Osteoblast (primary cell): Measurements from ENCODE around the gene IGLL5. TPM values are rescaled to one million over a fixed set of nuclear protein-coding genes. Genes with fewer than 3 reads are reported as not detected.

Source experiments
- DNase-seq: peaks from one replicate; pipeline ENCODE4 v3.0.0; 2011; ENCODE audit warnings: low spot score, mixed read lengths; ENCODE audit not compliant: insufficient read length; ENCODE audit errors: missing footprints
- H2AFZ ChIP-seq: 2 replicates; pipeline ENCODE4 v1.6.0; 2011; ENCODE audit warnings: mild to moderate bottlenecking, low read length
- H3K27ac ChIP-seq: 2 replicates; pipeline ENCODE4 v1.5.1; 2011; ENCODE audit warnings: mild to moderate bottlenecking, low read depth, low read length, moderate library complexity
- H3K27me3 ChIP-seq: 2 replicates; pipeline ENCODE4 v1.6.0; 2012; ENCODE audit warnings: mild to moderate bottlenecking, control low read depth, inconsistent platforms, low read length, moderate library complexity; ENCODE audit not compliant: insufficient read depth
- H3K36me3 ChIP-seq: 2 replicates; pipeline ENCODE4 v1.5.1; 2011; ENCODE audit warnings: mild to moderate bottlenecking, low read length, control low read depth, moderate library complexity; ENCODE audit not compliant: insufficient read depth
- H3K4me1 ChIP-seq: 2 replicates; pipeline ENCODE4 v1.5.1; 2011; ENCODE audit warnings: mild to moderate bottlenecking, low read length, control low read depth, moderate library complexity; ENCODE audit not compliant: insufficient read depth
- H3K4me2 ChIP-seq: 2 replicates; pipeline ENCODE4 v1.6.0; 2011; ENCODE audit warnings: mild to moderate bottlenecking, low read length; ENCODE audit not compliant: insufficient read depth
- H3K4me3 ChIP-seq: fragments of 200-600 bp; sonication (generic); 3 replicates; pipeline ENCODE4 v1.5.1; 2012; ENCODE audit warnings: mild to moderate bottlenecking, low read length, inconsistent platforms; ENCODE audit not compliant: insufficient read depth
- H3K79me2 ChIP-seq: 2 replicates; pipeline ENCODE4 v1.6.0; 2012; ENCODE audit warnings: mild to moderate bottlenecking, low read length, control low read depth, inconsistent platforms; ENCODE audit not compliant: insufficient read depth
- H3K9me3 ChIP-seq: 2 replicates; pipeline ENCODE4 v1.5.1; 2011; ENCODE audit warnings: low read depth, low read length, control low read depth
- H4K20me1 ChIP-seq: 2 replicates; pipeline ENCODE4 v1.6.0; 2012; ENCODE audit warnings: mild to moderate bottlenecking, low read length, control low read depth; ENCODE audit not compliant: insufficient read depth
- CTCF ChIP-seq: IDR thresholded peaks from 2 replicates; pipeline ENCODE4 v1.5.1; 2011; ENCODE audit warnings: mild to moderate bottlenecking, low read depth, low read length, moderate library complexity; ENCODE audit errors: extremely low read depth
- total RNA-seq: library from RNA; depleted of rRNA; stranded (reverse); fragments of >200 nt; gene quantifications from 2 replicates; pipeline ENCODE4 v1.2.3, GENCODE V29; 2012

The IGLL5 gene
- total RNA-seq, 1 donor: not detected

DNA sequence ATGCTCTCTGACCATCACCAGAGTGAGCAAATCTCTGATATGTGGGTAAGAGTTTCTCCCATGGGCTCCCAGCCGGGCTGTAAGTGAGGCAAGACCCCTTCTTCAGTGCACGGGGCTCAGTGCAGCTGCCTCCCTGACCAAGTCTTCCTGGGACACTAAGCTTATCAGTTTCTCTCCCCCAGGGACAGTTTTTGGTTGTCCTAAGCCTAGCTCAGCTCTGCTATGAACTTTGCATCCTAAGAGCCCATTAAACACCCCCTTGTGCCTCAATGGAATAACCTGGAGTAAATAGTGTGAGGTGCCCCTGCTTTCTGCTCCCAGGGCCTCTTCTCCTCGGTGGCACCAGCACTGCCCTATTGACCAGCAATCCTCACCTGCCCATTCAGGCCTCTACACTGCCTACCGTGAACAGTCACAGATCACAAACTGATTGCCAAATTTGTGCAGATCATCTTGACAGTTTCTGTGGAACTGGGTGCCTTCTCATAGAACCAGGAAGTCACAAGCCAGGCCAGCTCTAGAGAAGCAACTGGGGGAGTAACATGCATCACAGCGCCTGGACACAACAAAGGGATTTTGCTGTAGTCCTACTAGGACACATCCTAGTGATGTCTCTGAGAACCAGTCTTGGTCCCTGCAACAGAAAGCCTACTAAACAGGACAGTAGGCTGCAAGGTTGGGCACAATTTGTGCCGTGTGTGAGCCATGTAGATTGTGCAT, 19.5 kb upstream of the IGLL5 start:
- Histone ChIP-seq H3K27me3 (no peaks in the 10 kb centered on the region), H3K27ac (no peak overlapping the region), H3K79me2 (no peaks in the 10 kb centered on the region), H3K4me1 (no peaks in the 10 kb centered on the region), H3K4me3 (no peak overlapping the region), H2AFZ (no peak overlapping the region), H3K36me3 (no peaks in the 10 kb centered on the region), H3K9me3 (no peaks in the 10 kb centered on the region), H3K4me2 (no peak overlapping the region), H4K20me1 (no peaks in the 10 kb centered on the region)
- DNase-seq: peak; percentile 15
- no peak for TF ChIP-seq CTCF

GRCh38 chr22:22870577-22871404, 16.8 kb upstream of the IGLL5 start:
- Histone ChIP-seq H3K27ac (no peak overlapping the region), H3K79me2 (no peaks in the 10 kb centered on the region), H3K4me1 (no peaks in the 10 kb centered on the region), H3K4me3 (no peak overlapping the region), H3K36me3 (no peaks in the 10 kb centered on the region), H3K27me3 (no peaks in the 10 kb centered on the region), H4K20me1 (no peaks in the 10 kb centered on the region), H2AFZ (no peak overlapping the region), H3K9me3 (no peaks in the 10 kb centered on the region), H3K4me2 (no peak overlapping the region)
- TF ChIP-seq CTCF: no peak
- DNase-seq: peak; percentile 14

DNA sequence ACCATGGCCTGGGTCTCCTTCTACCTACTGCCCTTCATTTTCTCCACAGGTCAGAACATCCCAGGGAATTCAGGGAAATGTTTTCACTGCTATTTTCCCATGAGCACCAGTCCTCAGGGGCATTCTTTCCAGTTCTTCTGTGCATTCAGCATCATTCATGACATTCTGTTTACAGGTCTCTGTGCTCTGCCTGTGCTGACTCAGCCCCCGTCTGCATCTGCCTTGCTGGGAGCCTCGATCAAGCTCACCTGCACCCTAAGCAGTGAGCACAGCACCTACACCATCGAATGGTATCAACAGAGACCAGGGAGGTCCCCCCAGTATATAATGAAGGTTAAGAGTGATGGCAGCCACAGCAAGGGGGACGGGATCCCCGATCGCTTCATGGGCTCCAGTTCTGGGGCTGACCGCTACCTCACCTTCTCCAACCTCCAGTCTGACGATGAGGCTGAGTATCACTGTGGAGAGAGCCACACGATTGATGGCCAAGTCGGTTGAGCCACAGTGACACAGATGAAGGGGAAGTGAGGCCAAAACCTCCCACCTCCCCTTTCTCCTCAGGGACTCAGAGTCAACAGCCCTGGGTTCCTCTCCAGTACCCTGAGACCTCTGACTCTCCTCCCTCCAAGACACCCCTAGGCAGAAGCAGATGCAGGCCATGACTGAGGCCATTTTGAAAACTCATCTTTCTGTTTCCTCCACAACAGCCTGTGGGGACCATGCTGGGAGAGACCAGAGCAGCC, 15.9 kb upstream of the IGLL5 start:
- DNase-seq: peak; percentile 11
- Histone ChIP-seq H3K27me3 (no peaks in the 10 kb centered on the region), H3K27ac (no peak overlapping the region)

More for the DNA sequence above, 15.9 kb upstream of the IGLL5 start:
- H3K4me2 ChIP-seq: no peak overlapping the region
- no peak overlapping the region for H3K4me3 ChIP-seq
- TF ChIP-seq CTCF: no peak
- no peaks in the 10 kb centered on the region for H3K36me3 ChIP-seq
- H4K20me1 ChIP-seq: no peaks in the 10 kb centered on the region
- no peak overlapping the region for H2AFZ ChIP-seq
- H3K4me1 ChIP-seq: no peaks in the 10 kb centered on the region
- H3K9me3 ChIP-seq: no peaks in the 10 kb centered on the region
- no peaks in the 10 kb centered on the region for H3K79me2 ChIP-seq
